Prostate gland (tissue), 2 donors: ENCODE measurements around the gene EIF6.
A peak's percentile ranks its signal among the peaks of the same experiment; 100 is the strongest.

Experiments
- CTCF ChIP-seq, 4 experiments: fragments of 200-600 bp in 2 of 4; fragments of 450-650 bp in 2 of 4; sonication (generic) in 2 of 4; IDR thresholded peaks; 1 replicate in 3 of 4; 2 replicates in 1 of 4; pipeline ENCODE4 v1.5.1; 2016 to 2019; ENCODE audit warnings: antibody characterized with exemption in 4 of 4, mild to moderate bottlenecking in 2 of 4, moderate library complexity in 2 of 4
- POLR2AphosphoS5 ChIP-seq: sonication (generic); formaldehyde crosslinking; IDR thresholded peaks from one replicate; pipeline ENCODE4 v1.6.1; 2017; ENCODE audit warnings: antibody characterized with exemption

DNA sequence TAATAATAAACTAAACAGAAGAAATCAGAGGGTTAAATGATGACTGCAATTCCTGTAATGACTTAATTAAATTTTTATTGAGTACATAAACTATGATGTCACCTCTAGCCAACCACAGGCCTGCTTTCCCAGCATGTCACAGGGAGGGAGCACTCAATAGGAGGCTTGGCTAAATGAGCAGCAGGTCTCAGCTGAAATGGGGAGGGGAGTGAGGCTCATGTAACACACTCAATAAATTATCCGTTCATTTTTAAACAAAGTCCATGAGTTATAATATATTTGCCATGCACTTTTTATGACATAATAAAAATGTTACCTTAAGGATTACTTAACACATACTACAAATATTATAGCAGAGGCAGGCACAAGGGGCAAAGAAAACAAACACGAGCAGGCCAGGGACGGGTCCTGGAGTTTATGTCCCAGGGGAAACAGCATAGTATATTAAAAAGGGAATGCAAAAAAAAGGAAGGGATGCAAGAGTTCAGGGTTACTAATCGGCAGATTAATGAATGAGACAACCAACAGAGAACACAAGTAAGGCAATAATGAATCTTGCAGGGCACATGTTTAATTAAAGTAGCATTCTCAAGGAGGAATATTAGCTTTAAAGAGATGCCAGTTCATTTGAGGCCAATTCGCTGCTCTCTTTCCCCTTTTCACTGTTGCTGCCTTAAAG is 34.8 kb upstream of the EIF6 start:
- no peak for TF ChIP-seq CTCF (IDR thresholded peaks at IDR 0.05)
- TF ChIP-seq POLR2AphosphoS5 = peak; percentile 38
